ENCODE results near the gene CAMK1D. TPM values are rescaled to one million over a fixed set of nuclear protein-coding genes. Genes with fewer than 3 reads are reported as not detected.

Gene CAMK1D
- total RNA-seq, 6 experiments from 2014 or later, result 5.3 to 10.8 (median 9.5) TPM

- Histone ChIP-seq H3K4me3 (no peak overlapping the region), H3K4me1 (peaks cover 0 to 4% (median 0%) of the 10 kb centered on the region in 4 donors), H3K27me3 (no peaks in the 10 kb centered on the region), H3K9me3 (no peaks in the 10 kb centered on the region), H3K36me3 (no peaks in the 10 kb centered on the region), H3K27ac (peak overlapping the region in 1 of 3 donors; percentile 7)
- ATAC-seq (no peak), DNase-seq (no peak)
- TF ChIP-seq CTCF (IDR thresholded peaks at IDR 0.05), result no peak
- no peak for TF ChIP-seq POLR2A (IDR thresholded peaks at IDR 0.05)
- intact Hi-C loops (cut with DNase I), result no loop called here
- WGBS (ENCODE audit: insufficient coverage, low coverage, low lambda C conversion rate, missing lambda C conversion rate), result 77% methylated on average over 8 of the region's 8 CpGs
These were observed 93.7 kb downstream of the CAMK1D start for GRCh38 chr10:12443026-12443425.

- WGBS (ENCODE audit: insufficient coverage, low coverage, low lambda C conversion rate, missing lambda C conversion rate), result 81% methylated on average over 6 of the region's 6 CpGs
- Histone ChIP-seq H3K9me3 (no peaks in the 10 kb centered on the region), H3K4me1 (peaks cover 0 to 4% (median 0%) of the 10 kb centered on the region in 4 donors), H3K27ac (no peak overlapping the region), H3K36me3 (no peaks in the 10 kb centered on the region), H3K27me3 (no peaks in the 10 kb centered on the region), H3K4me3 (no peak overlapping the region)
- no peak for DNase-seq
- intact Hi-C loops (cut with DNase I), result no loop called here
- no peak for ATAC-seq
- no peak for TF ChIP-seq POLR2A (IDR thresholded peaks at IDR 0.05)
- TF ChIP-seq CTCF (IDR thresholded peaks at IDR 0.05), result no peak
These were observed 95.8 kb downstream of the CAMK1D start for GRCh38 chr10:12444981-12445700.

- no peak for DNase-seq
- Histone ChIP-seq H3K36me3 (no peaks in the 10 kb centered on the region), H3K9me3 (no peaks in the 10 kb centered on the region), H3K4me3 (no peak overlapping the region), H3K4me1 (peaks cover 0 to 4% (median 0%) of the 10 kb centered on the region in 4 donors), H3K27ac (no peak overlapping the region), H3K27me3 (no peaks in the 10 kb centered on the region)
- ATAC-seq, result peak; percentile 37 to 62 (median 52)
- intact Hi-C loops (cut with DNase I), result no loop called here
- TF ChIP-seq CTCF (IDR thresholded peaks at IDR 0.05) (no peak), POLR2A (IDR thresholded peaks at IDR 0.05) (no peak)
- 31% methylated on average over 4 of the region's 4 CpGs for WGBS (ENCODE audit: insufficient coverage, low coverage, low lambda C conversion rate, missing lambda C conversion rate)
These were observed 96.5 kb downstream of the CAMK1D start for GRCh38 chr10:12445701-12446334.

- H3K27ac ChIP-seq, result no peak overlapping the region
- H3K36me3 ChIP-seq, result no peaks in the 10 kb centered on the region
- no peak for DNase-seq
- 66% methylated on average over 3 of the region's 3 CpGs for WGBS (ENCODE audit: insufficient coverage, low coverage, low lambda C conversion rate, missing lambda C conversion rate)
- H3K4me3 ChIP-seq, result no peak overlapping the region
- no peak for TF ChIP-seq CTCF (IDR thresholded peaks at IDR 0.05)
- TF ChIP-seq POLR2A (IDR thresholded peaks at IDR 0.05), result no peak
- H3K4me1 ChIP-seq, result peaks cover 0 to 4% (median 0%) of the 10 kb centered on the region in 4 donors
- no peaks in the 10 kb centered on the region for H3K27me3 ChIP-seq
- intact Hi-C loops (cut with DNase I), result no loop called here
- ATAC-seq, result no peak
- H3K9me3 ChIP-seq, result no peaks in the 10 kb centered on the region
These were observed 99.0 kb downstream of the CAMK1D start for GRCh38 chr10:12448340-12448728.

All from right lobe of liver (tissue), 6 donors.